GM11168 (cell line): ENCODE measurements around the gene SCTR.

ENCODE experiments used
- in situ Hi-C: fragments of 300-500 bp; cut with MboI; formaldehyde crosslinking; loops from one replicate; pipeline ENCODE4 v1.12.0; 2022; ENCODE audit warnings: low sequenced_read_pairs; ENCODE audit not compliant: unreplicated experiment

Gene SCTR

GRCh38 chr2:119525614-119526013 lies 1.3 kb upstream of the SCTR start:
- in situ Hi-C loops, result no loop called here

GRCh38 chr2:119523383-119523951 lies 816 bp downstream of the SCTR start:
- in situ Hi-C loops, result no loop called here

- in situ Hi-C loops, result no loop called here
Measured at GRCh38 chr2:119522671-119523070, 1.6 kb downstream of the SCTR start.

- in situ Hi-C loops, result no loop called here
Measured at GRCh38 chr2:119521433-119522050, 2.7 kb downstream of the SCTR start.

GRCh38 chr2:119520696-119521432 lies 3.4 kb downstream of the SCTR start:
- in situ Hi-C loops, result no loop called here

- in situ Hi-C loops, result no loop called here
Measured at GRCh38 chr2:119519057-119519408, 5.2 kb downstream of the SCTR start.

- in situ Hi-C loops, result no loop called here
Measured at GRCh38 chr2:119518401-119519056, 5.8 kb downstream of the SCTR start.

GRCh38 chr2:119517433-119517832 lies 6.8 kb downstream of the SCTR start:
- in situ Hi-C loops, result no loop called here

- in situ Hi-C loops, result no loop called here
Measured at GRCh38 chr2:119516121-119516520, 8.2 kb downstream of the SCTR start.

- in situ Hi-C loops, result no loop called here
Measured at GRCh38 chr2:119513832-119514231, 10.5 kb downstream of the SCTR start.

- in situ Hi-C loops, result no loop called here
Measured at GRCh38 chr2:119512946-119513345, 11.3 kb downstream of the SCTR start.

- in situ Hi-C loops, result no loop called here
Measured at GRCh38 chr2:119511989-119512388, 12.3 kb downstream of the SCTR start.

GRCh38 chr2:119508756-119509155 lies 15.5 kb downstream of the SCTR start:
- in situ Hi-C loops, result no loop called here

GRCh38 chr2:119496682-119497081 lies 27.6 kb downstream of the SCTR start:
- in situ Hi-C loops, result no loop called here

GRCh38 chr2:119495948-119496347 lies 28.3 kb downstream of the SCTR start:
- in situ Hi-C loops, result no loop called here

GRCh38 chr2:119494163-119494790 lies 30.0 kb downstream of the SCTR start:
- in situ Hi-C loops, result no loop called here

GRCh38 chr2:119491776-119492525 lies 32.3 kb downstream of the SCTR start:
- in situ Hi-C loops, result no loop called here

GRCh38 chr2:119490653-119491195 lies 33.6 kb downstream of the SCTR start:
- in situ Hi-C loops, result no loop called here

GRCh38 chr2:119490106-119490505 lies 34.2 kb downstream of the SCTR start:
- in situ Hi-C loops, result no loop called here
